SJCRH30 (cell line): ENCODE measurements around the gene NFYC. TPM values are rescaled to one million over a fixed set of nuclear protein-coding genes. Genes with fewer than 3 reads are reported as not detected.
A peak's percentile ranks its signal among the peaks of the same experiment; 100 is the strongest.
"Not testable (repeated sequence)": the region's sequence is repeated elsewhere in the genome, so short reads cannot be mapped to it uniquely, and the experiment has no call there.

ENCODE experiments used
- DNase-seq, 2 experiments: peaks; one replicate each; pipeline ENCODE4 v3.0.0-alpha.2; 2015 to 2020
- H3K27ac ChIP-seq: fragments of 250-450 bp; sonication (Bioruptor Pico); 2 replicates; pipeline ENCODE4 v1.5.1; 2020; ENCODE audit warnings: mild to moderate bottlenecking, moderate library complexity
- H3K27me3 ChIP-seq: fragments of 250-450 bp; sonication (Bioruptor Pico); 2 replicates; pipeline ENCODE4 v1.5.1; 2020; ENCODE audit warnings: mild to moderate bottlenecking, moderate library complexity
- H3K36me3 ChIP-seq: fragments of 250-450 bp; sonication (Bioruptor Pico); 2 replicates; pipeline ENCODE4 v1.5.1; 2020; ENCODE audit warnings: mild to moderate bottlenecking, moderate library complexity
- H3K4me1 ChIP-seq: fragments of 250-450 bp; sonication (Bioruptor Pico); 2 replicates; pipeline ENCODE4 v1.5.1; 2020; ENCODE audit warnings: mild to moderate bottlenecking, moderate library complexity
- H3K4me3 ChIP-seq: fragments of 250-450 bp; sonication (Bioruptor Pico); 2 replicates; pipeline ENCODE4 v1.5.1; 2020; ENCODE audit warnings: mild to moderate bottlenecking, moderate library complexity
- H3K9me3 ChIP-seq: fragments of 250-450 bp; sonication (Bioruptor Pico); replicated peaks from 2 replicates; pipeline ENCODE4 v1.5.1; 2020; ENCODE audit warnings: mild to moderate bottlenecking, moderate library complexity
- total RNA-seq: library from RNA; depleted of rRNA; stranded (reverse); fragments of >200 nt; shearing (Covaris generic); gene quantifications from 2 replicates; pipeline ENCODE4 v1.2.3, GENCODE V29; 2014

NFYC gene
- total RNA-seq, 1 experiment from 2014 or later, result 52.8 TPM

DNA sequence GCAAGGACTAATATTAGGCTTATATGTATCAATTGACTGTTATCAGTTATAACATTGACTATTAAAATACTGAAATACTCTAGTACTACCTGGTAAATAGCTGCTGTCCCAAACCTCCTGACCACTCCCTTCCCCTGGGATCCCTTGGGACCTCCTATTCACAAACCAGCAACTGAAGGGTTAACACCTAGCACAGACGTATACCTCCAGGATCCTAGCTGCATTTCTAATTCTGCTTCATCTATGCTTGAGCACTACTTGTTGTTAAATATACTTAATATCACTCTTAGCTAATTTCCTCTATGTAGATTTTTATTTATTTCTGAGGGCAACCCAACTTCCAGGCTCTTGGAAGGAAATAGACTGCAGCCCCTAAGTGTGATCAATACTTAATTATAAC, 1.8 kb upstream of the NFYC start:
- peaks cover 5% of the 10 kb centered on the region; the same call in 1 of the 2 replicates for H3K4me1 ChIP-seq
- H3K36me3 ChIP-seq, result no peaks in the 10 kb centered on the region
- no peak overlapping the region for H3K27ac ChIP-seq
- no peak overlapping the region for H3K4me3 ChIP-seq
- H3K9me3 ChIP-seq, result no peaks in the 10 kb centered on the region
- no peaks in the 10 kb centered on the region for H3K27me3 ChIP-seq
- DNase-seq, result no peak

GRCh38 chr1:40690771-40691537, 550 bp upstream of the NFYC start:
- peak overlapping the region; percentile 99 for H3K27ac ChIP-seq
- DNase-seq, result no peak
- H3K27me3 ChIP-seq, result no peaks in the 10 kb centered on the region
- H3K4me3 ChIP-seq, result peak overlapping the region; percentile 91
- no peaks in the 10 kb centered on the region for H3K36me3 ChIP-seq
- peaks cover 5% of the 10 kb centered on the region; the same call in 1 of the 2 replicates for H3K4me1 ChIP-seq
- H3K9me3 ChIP-seq, result no peaks in the 10 kb centered on the region

DNA sequence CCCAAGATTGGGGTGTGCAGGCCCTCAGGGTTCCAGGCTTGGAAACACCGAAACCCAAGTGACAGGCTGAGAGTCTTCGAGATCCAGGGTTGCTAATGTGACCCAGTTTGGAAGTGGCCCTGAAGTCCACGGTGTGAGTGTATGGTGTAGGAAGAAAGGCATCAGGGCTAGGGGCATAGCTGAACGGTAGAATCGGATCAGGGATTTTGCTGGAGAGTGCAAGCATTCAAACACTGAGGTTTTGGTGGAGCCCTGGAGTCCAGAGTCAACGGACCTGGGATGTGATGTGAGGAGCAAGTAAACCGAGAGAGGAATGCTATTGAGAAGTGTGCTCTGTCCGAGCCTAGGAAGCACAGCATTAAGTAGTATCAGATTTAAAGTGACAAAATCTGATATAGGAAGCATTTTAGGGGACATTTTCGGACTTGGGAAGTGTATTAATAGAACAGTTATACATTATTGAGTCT, 958 bp downstream of the NFYC start:
- Histone ChIP-seq H3K27ac (peak overlapping the region; percentile 99), H3K9me3 (no peaks in the 10 kb centered on the region), H3K4me3 (peak overlapping the region; percentile 91), H3K27me3 (no peaks in the 10 kb centered on the region), H3K36me3 (no peaks in the 10 kb centered on the region), H3K4me1 (peaks cover 5% of the 10 kb centered on the region; the same call in 1 of the 2 replicates)
- no peak for DNase-seq

GRCh38 chr1:40693425-40693824, 1.9 kb downstream of the NFYC start:
- no peak overlapping the region for H3K27ac ChIP-seq
- H3K4me3 ChIP-seq, result peak overlapping the region; percentile 91; the same call in 1 of the 2 replicates
- peaks cover 5% of the 10 kb centered on the region; the same call in 1 of the 2 replicates for H3K4me1 ChIP-seq
- DNase-seq, result no peak
- no peaks in the 10 kb centered on the region for H3K9me3 ChIP-seq
- no peaks in the 10 kb centered on the region for H3K27me3 ChIP-seq
- H3K36me3 ChIP-seq, result no peaks in the 10 kb centered on the region

DNA sequence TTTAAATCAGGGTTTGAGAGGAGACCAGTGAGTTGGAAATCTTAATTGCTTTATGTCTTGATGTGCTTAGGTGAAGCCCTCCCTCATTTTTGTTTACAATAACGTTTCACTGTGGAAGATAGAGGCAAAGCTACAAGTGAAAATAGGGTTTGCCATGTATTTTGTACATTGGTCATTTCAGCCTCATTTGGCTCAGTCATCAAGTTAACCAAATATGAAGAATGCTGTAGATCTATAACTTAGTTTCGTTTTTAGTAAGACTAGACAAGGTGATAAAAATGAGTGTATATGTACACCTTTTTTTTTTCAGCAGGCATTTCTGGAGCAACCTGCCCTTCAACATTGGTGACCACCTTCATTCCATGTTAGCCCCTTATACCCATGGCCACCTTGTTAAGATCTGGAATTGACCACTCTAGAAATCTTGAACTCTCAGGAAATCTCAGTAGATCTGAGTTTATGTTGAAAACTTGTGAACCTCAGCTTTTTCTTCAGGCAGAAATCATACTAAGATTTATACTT, 2.9 kb downstream of the NFYC start:
- H3K4me3 ChIP-seq, result no peak overlapping the region
- no peak overlapping the region for H3K27ac ChIP-seq
- H3K4me1 ChIP-seq, result peaks cover 5% of the 10 kb centered on the region; the same call in 1 of the 2 replicates
- no peaks in the 10 kb centered on the region for H3K36me3 ChIP-seq
- H3K9me3 ChIP-seq, result no peaks in the 10 kb centered on the region
- no peak for DNase-seq
- H3K27me3 ChIP-seq, result no peaks in the 10 kb centered on the region

DNA sequence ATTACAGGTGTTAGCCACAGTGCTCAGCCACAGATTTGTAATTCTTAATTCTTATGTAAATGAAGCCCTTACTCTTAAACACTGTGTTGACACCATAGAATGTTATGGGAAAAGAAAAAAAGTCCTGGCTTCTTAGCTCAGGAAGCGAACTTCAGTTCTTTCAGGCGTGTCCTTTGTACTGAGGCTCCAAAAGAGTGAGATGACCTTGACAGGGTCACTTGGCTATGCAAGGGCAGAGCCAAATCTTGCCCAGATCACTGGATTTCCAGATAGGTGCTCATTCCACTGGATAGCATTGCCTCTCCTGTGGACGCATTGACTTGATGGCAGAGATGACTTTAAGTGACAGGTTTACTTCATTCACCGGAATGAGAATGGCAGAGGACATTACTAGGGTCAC, 4.8 kb downstream of the NFYC start:
- H3K27me3 ChIP-seq, result no peaks in the 10 kb centered on the region
- no peak overlapping the region for H3K4me3 ChIP-seq
- no peaks in the 10 kb centered on the region for H3K9me3 ChIP-seq
- H3K27ac ChIP-seq, result no peak overlapping the region
- DNase-seq, result no peak
- H3K4me1 ChIP-seq, result peaks cover 5% of the 10 kb centered on the region; the same call in 1 of the 2 replicates
- H3K36me3 ChIP-seq, result no peaks in the 10 kb centered on the region

DNA sequence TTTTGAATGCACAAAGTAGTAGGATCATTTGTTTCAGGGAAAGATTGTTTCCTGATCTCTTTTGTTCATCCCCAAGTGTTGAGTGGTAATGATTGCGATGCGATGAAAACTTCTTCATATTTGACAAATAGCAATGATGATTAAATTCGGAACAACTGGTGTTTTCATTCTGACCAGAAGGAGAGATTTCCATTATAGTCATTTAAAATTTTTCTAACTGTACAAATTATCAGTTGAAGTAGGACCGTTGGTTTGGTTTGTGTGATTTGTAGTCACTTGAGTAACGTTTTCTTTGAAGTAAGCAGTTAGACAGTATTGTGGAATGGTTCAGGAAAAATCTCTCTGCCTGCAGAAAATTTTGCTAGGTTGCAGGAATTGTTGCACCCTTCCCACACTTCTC, 5.9 kb downstream of the NFYC start:
- no peak for DNase-seq
- Histone ChIP-seq H3K36me3 (no peaks in the 10 kb centered on the region), H3K4me3 (no peak overlapping the region), H3K27me3 (no peaks in the 10 kb centered on the region), H3K9me3 (no peaks in the 10 kb centered on the region), H3K4me1 (peaks cover 5% of the 10 kb centered on the region; the same call in 1 of the 2 replicates), H3K27ac (no peak overlapping the region)

GRCh38 chr1:40699787-40700186, 8.3 kb downstream of the NFYC start:
- Histone ChIP-seq H3K36me3 (no peaks in the 10 kb centered on the region), H3K4me3 (no peak overlapping the region), H3K4me1 (peaks cover 3% of the 10 kb centered on the region; the same call in 1 of the 2 replicates), H3K27ac (no peak overlapping the region), H3K9me3 (no peaks in the 10 kb centered on the region), H3K27me3 (no peaks in the 10 kb centered on the region)
- no peak for DNase-seq

DNA sequence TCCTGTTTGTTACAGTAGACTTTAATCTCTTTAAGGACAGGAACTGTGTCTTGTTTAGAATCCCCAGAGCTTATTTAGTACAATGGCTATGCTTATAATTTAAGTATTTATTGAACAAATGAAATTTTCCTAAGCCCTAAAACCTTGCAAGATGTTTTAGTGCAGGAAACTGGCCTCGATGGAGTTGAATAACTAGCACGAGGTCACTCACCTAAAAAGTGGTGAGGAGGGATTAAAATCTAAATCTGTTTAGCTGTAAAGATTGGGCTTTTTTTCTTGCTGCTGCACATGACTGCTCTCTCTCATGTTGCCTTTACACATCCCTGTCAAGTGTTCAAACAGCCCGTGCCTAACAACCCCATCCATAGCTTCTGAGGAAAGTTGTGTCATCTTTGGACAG, 10.2 kb downstream of the NFYC start:
- no peaks in the 10 kb centered on the region for H3K27me3 ChIP-seq
- H3K27ac ChIP-seq, result no peak overlapping the region
- H3K9me3 ChIP-seq, result no peaks in the 10 kb centered on the region
- H3K4me1 ChIP-seq, result peaks cover 3% of the 10 kb centered on the region; the same call in 1 of the 2 replicates
- no peak overlapping the region for H3K4me3 ChIP-seq
- no peaks in the 10 kb centered on the region for H3K36me3 ChIP-seq
- no peak for DNase-seq

- not testable (repeated sequence) for H3K27ac ChIP-seq, H3K36me3 ChIP-seq, DNase-seq, H3K4me3 ChIP-seq, H3K27me3 ChIP-seq, H3K9me3 ChIP-seq, H3K4me1 ChIP-seq
These were observed 11.3 kb downstream of the NFYC start for GRCh38 chr1:40702810-40703209.

DNA sequence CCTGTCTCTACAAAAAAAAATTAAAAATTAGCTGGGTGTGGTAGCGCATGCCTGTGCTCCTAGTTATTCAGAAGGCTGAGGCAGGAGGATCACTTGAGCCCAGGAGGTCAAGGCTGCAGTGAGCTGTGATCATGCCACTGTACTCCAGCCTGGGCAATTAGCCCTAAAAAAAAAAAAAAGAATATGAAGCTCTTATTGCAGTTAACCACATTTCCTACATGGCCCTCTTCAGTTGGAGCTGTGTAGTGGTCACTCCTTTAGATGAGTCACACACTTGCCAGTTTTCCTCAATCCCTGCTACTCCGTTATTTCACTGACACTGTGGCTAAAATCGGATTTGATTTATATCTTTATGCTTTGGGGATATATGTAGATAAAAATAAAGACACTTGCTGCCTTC, 11.8 kb downstream of the NFYC start:
- no peak overlapping the region for H3K27ac ChIP-seq
- H3K27me3 ChIP-seq, result no peaks in the 10 kb centered on the region
- peaks cover 8% of the 10 kb centered on the region; the same call in 1 of the 2 replicates for H3K4me1 ChIP-seq
- no peak overlapping the region for H3K4me3 ChIP-seq
- H3K36me3 ChIP-seq, result no peaks in the 10 kb centered on the region
- peak; percentile 19 to 57 for DNase-seq
- H3K9me3 ChIP-seq, result no peaks in the 10 kb centered on the region

DNA sequence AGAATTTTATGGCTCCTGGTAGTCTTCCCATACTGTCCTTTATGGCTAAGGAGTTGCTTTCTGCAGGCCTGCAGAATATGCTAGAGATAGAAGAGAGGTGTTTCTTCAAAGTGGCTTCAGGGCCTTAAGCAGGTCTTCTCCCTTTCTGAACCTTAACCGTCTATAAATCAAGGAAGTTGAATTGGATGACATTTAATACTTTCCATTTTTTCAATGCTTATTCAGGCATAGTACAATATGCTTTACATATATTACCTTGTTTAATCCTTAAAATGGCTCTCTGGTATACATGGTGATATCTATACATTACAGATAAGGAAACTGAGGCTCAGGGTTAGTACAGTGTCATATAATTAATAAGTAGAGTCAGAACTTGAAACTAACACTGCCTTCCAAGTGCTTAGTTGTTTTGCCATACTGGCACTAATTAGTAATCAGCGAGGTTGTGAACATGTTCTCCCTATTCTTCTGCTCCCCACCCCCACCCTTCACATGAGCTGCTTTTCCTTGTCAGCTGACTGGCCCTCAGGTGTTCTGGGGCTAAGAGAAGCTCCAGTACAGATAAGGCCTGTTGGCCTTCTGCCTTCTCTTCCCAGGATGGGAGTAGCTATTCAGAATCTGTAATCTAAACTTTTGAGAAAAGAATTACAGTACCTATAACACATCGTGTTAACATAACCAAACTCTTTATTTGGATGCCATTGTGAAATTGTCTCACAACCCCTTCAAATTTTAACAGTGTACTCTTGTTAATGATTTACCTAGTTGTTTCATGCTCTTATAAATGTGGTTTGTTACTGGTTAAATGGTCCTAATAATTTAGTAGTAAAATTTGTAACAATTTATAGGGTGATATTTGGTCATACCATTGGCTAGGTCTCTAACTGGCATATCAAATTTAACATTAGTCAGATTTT, 13.6 kb downstream of the NFYC start:
- DNase-seq, result no peak
- Histone ChIP-seq H3K9me3 (no peaks in the 10 kb centered on the region), H3K27ac (no peak overlapping the region), H3K4me1 (peaks cover 11% of the 10 kb centered on the region; the same call in 1 of the 2 replicates), H3K4me3 (no peak overlapping the region), H3K36me3 (no peaks in the 10 kb centered on the region), H3K27me3 (no peaks in the 10 kb centered on the region)

- no peaks in the 10 kb centered on the region for H3K27me3 ChIP-seq
- H3K9me3 ChIP-seq, result no peaks in the 10 kb centered on the region
- no peak overlapping the region for H3K4me3 ChIP-seq
- peaks cover 27% of the 10 kb centered on the region for H3K4me1 ChIP-seq
- DNase-seq, result no peak
- H3K36me3 ChIP-seq, result no peaks in the 10 kb centered on the region
- H3K27ac ChIP-seq, result no peak overlapping the region
These were observed 15.1 kb downstream of the NFYC start for GRCh38 chr1:40706626-40707025.

DNA sequence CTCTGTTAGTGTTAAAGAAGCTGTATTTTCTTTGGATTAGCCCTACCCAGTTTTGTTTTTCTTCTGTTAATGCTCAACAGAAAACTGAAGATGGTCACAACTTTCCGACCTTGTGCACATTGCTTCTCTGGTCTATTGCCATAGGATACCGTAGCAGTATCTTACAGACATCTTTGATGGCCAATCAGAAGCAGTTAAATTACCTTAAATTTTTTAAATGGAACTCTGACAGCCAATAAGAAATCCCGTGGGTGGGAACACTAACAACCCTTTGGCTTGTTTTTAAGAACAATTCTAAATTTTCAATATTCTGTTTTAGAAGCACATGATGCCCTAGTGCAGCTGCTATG, 17.2 kb downstream of the NFYC start:
- Histone ChIP-seq H3K4me1 (peaks cover 27% of the 10 kb centered on the region), H3K4me3 (peak overlapping the region; percentile 62), H3K27ac (peak overlapping the region; percentile 79), H3K36me3 (no peaks in the 10 kb centered on the region; the same call in 1 of the 2 replicates), H3K27me3 (no peaks in the 10 kb centered on the region), H3K9me3 (no peaks in the 10 kb centered on the region)
- peak in 1 of 2 experiments; percentile 88 for DNase-seq
